Breast epithelium (tissue), 4 donors: Measurements from ENCODE around the gene SLC39A11. TPM values are rescaled to one million over a fixed set of nuclear protein-coding genes. Genes with fewer than 3 reads are reported as not detected.

ENCODE experiments used
- DNase-seq, 2 donors: peaks; one replicate each; pipeline ENCODE4 v3.0.0-alpha.2; 2019; ENCODE audit warnings: low spot score in 2 of 2
- H3K27ac ChIP-seq, 2 donors: fragments of 200-600 bp; sonication (generic) in 1 of 2; one replicate each; pipeline ENCODE4 v1.5.1; 2016 to 2019; ENCODE audit warnings: mild to moderate bottlenecking in 1 of 2
- H3K27me3 ChIP-seq, 2 donors: fragments of 200-600 bp; sonication (generic) in 1 of 2; one replicate each; pipeline versions ENCODE4 v1.5.1 to v1.6.0; 2017 to 2019; ENCODE audit warnings: control low read depth in 1 of 2, mild to moderate bottlenecking in 1 of 2
- H3K36me3 ChIP-seq: fragments of 200-600 bp; one replicate; pipeline ENCODE4 v1.5.1; 2019
- H3K4me1 ChIP-seq, 2 donors: fragments of 200-600 bp; sonication (generic); one replicate each; pipeline ENCODE4 v1.5.1; 2016 to 2019; ENCODE audit warnings: control low read depth in 1 of 2
- H3K4me3 ChIP-seq, 3 donors: fragments of 200-600 bp; sonication (generic); 1 replicate in 2 of 3; 2 replicates in 1 of 3; pipeline ENCODE4 v1.5.1; 2016 to 2019; ENCODE audit warnings: mild to moderate bottlenecking in 3 of 3, moderate library complexity in 2 of 3
- H3K9me3 ChIP-seq, 2 donors: fragments of 200-600 bp; sonication (generic) in 1 of 2; one replicate each; pipeline ENCODE4 v1.5.1; 2016 to 2019; ENCODE audit warnings: control low read depth in 1 of 2
- POLR2A ChIP-seq: fragments of 450-650 bp; IDR thresholded peaks from one replicate; pipeline ENCODE4 v1.6.1; 2016; ENCODE audit warnings: antibody characterized with exemption, mild to moderate bottlenecking, moderate library complexity
- POLR2AphosphoS5 ChIP-seq, 3 donors: sonication (generic); formaldehyde crosslinking; IDR thresholded peaks; one replicate each; pipeline ENCODE4 v1.6.1; 2017; ENCODE audit warnings: antibody characterized with exemption in 3 of 3
- intact Hi-C: fragments of 100-400 bp; cut with DNase I; formaldehyde crosslinking; loops from one replicate; pipeline ENCODE4 v1.15.1; 2023; ENCODE audit warnings: low total_unique reads
- total RNA-seq, 3 donors: library from RNA; depleted of rRNA; stranded (reverse); fragments of >200 nt; gene quantifications; one replicate each; pipeline ENCODE4 v1.1.0, GENCODE V29; 2016
- TF ChIP-seq, protein P1 (sequence below), 3 donors: fragments of 450-650 bp; IDR thresholded peaks; one replicate each; pipeline ENCODE4 v1.5.1; 2016 to 2017; ENCODE audit warnings: antibody characterized with exemption in 3 of 3, mild to moderate bottlenecking in 3 of 3, moderate library complexity in 3 of 3

The SLC39A11 gene
- total RNA-seq, 3 donors from 2014 or later: 31.8 to 54.6 (median 47.0) TPM

DNA sequence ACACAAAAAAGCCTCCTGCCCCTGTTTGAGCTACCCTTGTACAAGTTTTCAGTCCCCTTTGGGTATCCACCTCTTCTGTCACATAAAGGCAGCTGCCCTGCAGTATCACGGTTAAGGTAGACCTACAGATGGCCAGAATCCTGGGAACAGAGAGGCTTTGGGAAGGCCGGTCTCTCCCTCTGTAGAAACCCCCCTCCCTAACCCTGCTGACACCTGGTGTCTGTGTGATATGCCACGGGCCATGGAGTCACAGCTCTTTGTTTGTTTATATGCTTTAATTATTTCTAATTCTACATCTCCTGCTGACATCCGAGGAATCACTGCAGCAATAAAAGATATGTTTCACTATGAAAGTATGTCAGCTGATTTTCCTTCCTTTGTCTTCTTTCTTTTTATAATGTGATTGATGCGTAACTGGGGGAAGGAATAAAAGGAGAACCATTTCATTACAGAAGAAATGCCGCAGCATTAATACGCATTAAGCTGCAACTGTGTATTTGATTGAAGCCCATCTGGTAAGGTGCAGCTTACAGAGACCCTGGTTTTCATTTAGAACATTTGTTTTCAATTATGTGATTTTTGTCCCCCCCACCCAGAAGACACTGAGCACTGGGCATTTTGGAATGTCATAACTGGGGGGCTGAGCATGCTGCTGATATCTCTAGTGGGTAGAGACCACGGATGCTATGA lies 142.1 kb downstream of the SLC39A11 start:
- H3K4me3 ChIP-seq: no peak overlapping the region
- intact Hi-C loops: no loop called here
- H3K36me3 ChIP-seq: no peaks in the 10 kb centered on the region
- TF ChIP-seq, protein P1, sequence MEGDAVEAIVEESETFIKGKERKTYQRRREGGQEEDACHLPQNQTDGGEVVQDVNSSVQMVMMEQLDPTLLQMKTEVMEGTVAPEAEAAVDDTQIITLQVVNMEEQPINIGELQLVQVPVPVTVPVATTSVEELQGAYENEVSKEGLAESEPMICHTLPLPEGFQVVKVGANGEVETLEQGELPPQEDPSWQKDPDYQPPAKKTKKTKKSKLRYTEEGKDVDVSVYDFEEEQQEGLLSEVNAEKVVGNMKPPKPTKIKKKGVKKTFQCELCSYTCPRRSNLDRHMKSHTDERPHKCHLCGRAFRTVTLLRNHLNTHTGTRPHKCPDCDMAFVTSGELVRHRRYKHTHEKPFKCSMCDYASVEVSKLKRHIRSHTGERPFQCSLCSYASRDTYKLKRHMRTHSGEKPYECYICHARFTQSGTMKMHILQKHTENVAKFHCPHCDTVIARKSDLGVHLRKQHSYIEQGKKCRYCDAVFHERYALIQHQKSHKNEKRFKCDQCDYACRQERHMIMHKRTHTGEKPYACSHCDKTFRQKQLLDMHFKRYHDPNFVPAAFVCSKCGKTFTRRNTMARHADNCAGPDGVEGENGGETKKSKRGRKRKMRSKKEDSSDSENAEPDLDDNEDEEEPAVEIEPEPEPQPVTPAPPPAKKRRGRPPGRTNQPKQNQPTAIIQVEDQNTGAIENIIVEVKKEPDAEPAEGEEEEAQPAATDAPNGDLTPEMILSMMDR (IDR thresholded peaks at IDR 0.05): no peak
- TF ChIP-seq POLR2AphosphoS5 (IDR thresholded peaks at IDR 0.05): no peak
- no peak for TF ChIP-seq POLR2A
- DNase-seq: no peak
- no peak overlapping the region for H3K27ac ChIP-seq
- H3K4me1 ChIP-seq: no peaks in the 10 kb centered on the region
- no peaks in the 10 kb centered on the region for H3K27me3 ChIP-seq
- no peaks in the 10 kb centered on the region for H3K9me3 ChIP-seq

DNA sequence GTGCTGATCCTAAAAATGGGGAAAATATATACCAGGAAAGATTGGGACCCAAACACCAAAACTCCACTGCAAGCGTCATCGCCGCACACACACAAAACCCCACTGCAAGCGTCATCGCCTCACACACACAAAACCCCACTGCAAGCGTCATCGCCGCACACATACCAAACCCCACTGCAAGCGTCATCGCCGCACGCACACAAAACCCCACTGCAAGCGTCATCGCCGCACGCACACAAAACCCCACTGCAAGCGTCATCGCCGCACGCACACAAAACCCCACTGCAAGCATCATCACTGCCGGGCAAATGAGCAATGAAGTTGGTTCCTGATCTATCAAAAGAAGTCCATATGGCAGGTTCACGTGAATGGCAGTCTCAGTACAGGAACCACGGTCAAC lies 144.4 kb downstream of the SLC39A11 start:
- intact Hi-C loops: no loop called here

DNA sequence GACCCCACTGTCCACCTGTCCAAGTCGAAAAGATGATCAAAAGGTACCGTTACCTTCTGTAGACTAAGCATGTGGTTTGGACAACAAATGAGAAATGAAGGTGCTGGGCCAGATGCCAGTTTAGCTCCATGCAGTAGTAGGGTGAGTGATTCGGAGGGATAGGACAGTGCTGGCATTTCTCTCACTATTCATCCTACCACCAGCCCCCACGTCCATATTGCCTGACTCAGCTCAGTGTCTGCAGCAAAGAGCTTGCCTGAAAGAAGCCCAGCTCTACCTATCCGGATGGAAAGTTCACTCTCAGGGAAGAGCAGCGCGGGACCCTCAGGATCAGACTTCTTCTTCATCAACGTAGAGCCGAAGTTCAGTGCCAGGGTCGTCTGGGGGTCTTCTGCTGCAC lies 145.0 kb downstream of the SLC39A11 start:
- Histone ChIP-seq H3K4me3 (no peak overlapping the region), H3K27me3 (no peaks in the 10 kb centered on the region), H3K36me3 (no peaks in the 10 kb centered on the region), H3K4me1 (no peaks in the 10 kb centered on the region), H3K9me3 (no peaks in the 10 kb centered on the region), H3K27ac (no peak overlapping the region)
- TF ChIP-seq, protein P1 (IDR thresholded peaks at IDR 0.05): no peak
- no peak for TF ChIP-seq POLR2A
- DNase-seq: no peak
- intact Hi-C loops: loop anchor here (2.0 kb wide), 1 partner anchor 73 kb away; no protein-coding TSS in a partner anchor

More for the DNA sequence above, 144.4 kb downstream of the SLC39A11 start:
- no peak for DNase-seq
- no peaks in the 10 kb centered on the region for H3K4me1 ChIP-seq
- H3K27me3 ChIP-seq: no peaks in the 10 kb centered on the region
- no peak overlapping the region for H3K27ac ChIP-seq
- TF ChIP-seq POLR2A (no peak), POLR2AphosphoS5 (IDR thresholded peaks at IDR 0.05) (no peak)
- TF ChIP-seq, protein P1 (IDR thresholded peaks at IDR 0.05): no peak
- no peaks in the 10 kb centered on the region for H3K36me3 ChIP-seq
- no peaks in the 10 kb centered on the region for H3K9me3 ChIP-seq
- H3K4me3 ChIP-seq: no peak overlapping the region

DNA sequence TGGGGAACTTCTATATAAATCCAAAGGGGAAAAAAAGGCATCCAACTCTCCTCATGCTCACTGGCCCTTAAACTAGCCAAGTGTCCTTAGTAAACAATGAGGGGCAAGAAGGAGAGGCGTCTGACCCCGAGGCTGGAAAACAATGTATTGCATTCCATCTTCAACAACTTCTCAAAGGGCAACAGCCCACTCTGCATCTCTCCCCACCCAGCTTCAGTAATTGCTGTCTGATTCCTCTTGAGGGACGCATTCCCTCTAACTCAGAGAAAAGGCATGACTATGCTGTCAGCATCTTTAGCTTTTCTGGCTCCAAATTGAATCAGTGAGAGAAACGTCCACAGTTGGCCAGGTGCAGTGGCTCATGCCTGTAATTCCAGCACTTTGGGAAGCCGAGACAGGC lies 145.8 kb downstream of the SLC39A11 start:
- intact Hi-C loops: loop anchor here (2.0 kb wide), 1 partner anchor 74 kb away; no protein-coding TSS in a partner anchor
- H3K4me1 ChIP-seq: no peaks in the 10 kb centered on the region
- no peak for DNase-seq
- H3K4me3 ChIP-seq: no peak overlapping the region
- no peaks in the 10 kb centered on the region for H3K36me3 ChIP-seq
- H3K27ac ChIP-seq: no peak overlapping the region
- TF ChIP-seq POLR2AphosphoS5 (IDR thresholded peaks at IDR 0.05) (no peak), POLR2A (no peak)
- TF ChIP-seq, protein P1 (IDR thresholded peaks at IDR 0.05): no peak
- H3K27me3 ChIP-seq: no peaks in the 10 kb centered on the region
- no peaks in the 10 kb centered on the region for H3K9me3 ChIP-seq

DNA sequence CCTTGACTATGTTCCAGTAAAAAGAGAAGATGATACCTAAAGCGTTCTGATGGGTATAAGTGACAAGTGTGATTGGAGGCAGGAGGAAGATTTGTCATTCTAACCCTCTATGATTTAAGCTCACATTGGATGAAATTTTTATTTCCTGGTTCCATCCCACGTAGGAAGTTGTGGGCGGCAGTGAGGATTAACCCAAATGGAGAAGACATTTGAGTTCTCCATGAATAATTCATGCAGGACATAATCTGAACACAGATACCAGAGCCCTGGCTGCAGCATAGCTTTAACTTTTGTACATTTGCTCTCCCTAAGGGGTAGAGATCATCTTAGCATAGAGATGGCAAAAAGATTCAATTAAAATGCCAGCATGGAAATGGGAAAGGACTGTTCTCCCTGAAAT lies 146.3 kb downstream of the SLC39A11 start:
- no peak for DNase-seq
- TF ChIP-seq POLR2A (no peak), POLR2AphosphoS5 (IDR thresholded peaks at IDR 0.05) (no peak)
- TF ChIP-seq, protein P1 (IDR thresholded peaks at IDR 0.05): no peak
- no peaks in the 10 kb centered on the region for H3K27me3 ChIP-seq
- no peak overlapping the region for H3K4me3 ChIP-seq
- no peak overlapping the region for H3K27ac ChIP-seq
- intact Hi-C loops: loop anchor here (2.0 kb wide), 1 partner anchor 75 kb away; no protein-coding TSS in a partner anchor
- H3K4me1 ChIP-seq: no peaks in the 10 kb centered on the region
- no peaks in the 10 kb centered on the region for H3K36me3 ChIP-seq
- no peaks in the 10 kb centered on the region for H3K9me3 ChIP-seq
